Right lobe of liver (tissue), 4 donors: Measurements from ENCODE around the gene BRDT.

Experiments
- CTCF ChIP-seq, 4 donors: fragments of 200-600 bp in 3 of 4; fragments of 450-650 bp in 1 of 4; IDR thresholded peaks; one replicate each; pipeline versions ENCODE4 v1.5.1 to v1.8.0; 2016 to 2022; ENCODE audit warnings: antibody characterized with exemption in 4 of 4, mild to moderate bottlenecking in 2 of 4
- POLR2A ChIP-seq: fragments of 450-650 bp; IDR thresholded peaks from one replicate; pipeline ENCODE4 v1.6.1; 2017; ENCODE audit warnings: antibody characterized with exemption, mild to moderate bottlenecking
- donor health status: DM: no; HTN: no; CAD: no.
- donor health status: DM: no; HTN: no; CAD: no.
- donor health status: DM: no; HTN: yes; CAD: no.

GRCh38 chr1:92051948-92052347, 102.7 kb downstream of the BRDT start:
- TF ChIP-seq CTCF (IDR thresholded peaks at IDR 0.05) (no peak), POLR2A (no peak)
